KBM-7 (cell line): Measurements from ENCODE around the gene UIMC1.
"Not testable (repeated sequence)": the region's sequence is repeated elsewhere in the genome, so short reads cannot be mapped to it uniquely, and the experiment has no call there.

Experiments
- DNase-seq: peaks from one replicate; pipeline ENCODE4 v3.0.0-alpha.2; 2015
- in situ Hi-C: fragments of 300-500 bp; cut with MboI; formaldehyde crosslinking; loops from 2 replicates; pipeline ENCODE4 v1.14.3; 2020; ENCODE audit warnings: low sequenced_read_pairs, low pct_unique_long_range_greater_than_20kb, mixed read lengths

Gene UIMC1

GRCh38 chr5:177006265-177006972 is at the start of gene UIMC1:
Gene UIMC1 (minus strand): TSS chr5:177006779. CDS start chr5:176982615, 24,164 bp downstream.
- in situ Hi-C loops, result no loop called here
- DNase-seq, result peak; percentile 94

DNA sequence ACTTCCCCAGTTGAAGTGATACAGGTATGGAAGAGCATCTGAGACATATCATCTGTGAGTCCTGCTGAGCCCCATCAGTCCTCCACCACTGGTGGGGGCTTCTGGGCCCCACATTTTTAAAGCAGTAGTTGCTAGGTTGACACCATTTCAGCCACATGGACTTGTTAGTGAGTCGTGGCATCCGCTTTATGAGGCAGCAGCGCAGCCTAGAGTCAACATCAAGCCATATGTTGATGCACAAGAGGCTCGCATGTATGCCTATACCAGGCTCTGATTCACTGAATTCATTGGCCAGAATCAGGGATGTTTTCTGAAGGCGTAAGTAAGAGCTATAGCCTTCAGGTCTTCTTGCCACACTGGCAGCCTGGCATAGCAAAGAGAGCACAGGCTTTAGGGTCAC is 42.7 kb upstream of the UIMC1 start:
- in situ Hi-C loops, result no loop called here
- DNase-seq, result no peak

DNA sequence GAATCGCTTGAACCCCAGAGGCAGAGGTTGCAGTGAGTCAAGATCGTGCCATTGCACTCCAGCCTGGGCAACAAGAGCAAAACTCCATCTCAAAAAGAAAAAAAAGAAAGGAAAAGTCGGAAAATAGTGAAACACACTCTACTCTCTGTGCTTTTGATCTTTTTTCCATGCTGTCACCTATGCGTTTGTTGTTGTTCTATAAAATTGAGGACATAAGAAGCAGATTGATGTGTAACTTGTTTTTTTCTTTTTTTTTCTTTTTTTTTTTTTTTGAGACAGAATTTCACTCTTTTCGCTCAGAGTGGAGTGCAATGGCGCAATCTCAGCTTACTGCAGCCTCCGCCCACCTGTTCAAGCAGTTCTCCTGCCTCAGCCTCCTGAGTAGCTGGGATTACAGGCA is 42.0 kb upstream of the UIMC1 start:
- DNase-seq, in situ Hi-C loops: not testable (repeated sequence)

DNA sequence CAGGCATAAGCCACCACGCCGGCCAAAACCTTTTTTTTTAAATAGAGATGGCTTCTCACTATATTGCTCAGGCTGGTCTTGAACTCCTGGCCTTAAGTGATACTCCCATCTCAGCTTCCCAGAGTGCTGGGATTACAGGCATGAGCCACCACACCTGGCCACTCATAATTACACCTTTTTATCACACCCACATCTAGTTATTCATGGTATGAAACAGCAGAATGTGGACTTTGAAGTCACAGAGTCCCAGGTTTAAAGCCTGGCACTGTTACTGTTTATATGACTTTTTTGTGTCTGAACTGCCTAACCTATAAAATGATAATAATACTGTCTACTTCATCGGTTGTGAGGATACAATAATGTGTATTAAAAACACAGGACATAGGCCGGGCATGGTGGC is 39.1 kb upstream of the UIMC1 start:
- DNase-seq, result no peak
- in situ Hi-C loops, result no loop called here

DNA sequence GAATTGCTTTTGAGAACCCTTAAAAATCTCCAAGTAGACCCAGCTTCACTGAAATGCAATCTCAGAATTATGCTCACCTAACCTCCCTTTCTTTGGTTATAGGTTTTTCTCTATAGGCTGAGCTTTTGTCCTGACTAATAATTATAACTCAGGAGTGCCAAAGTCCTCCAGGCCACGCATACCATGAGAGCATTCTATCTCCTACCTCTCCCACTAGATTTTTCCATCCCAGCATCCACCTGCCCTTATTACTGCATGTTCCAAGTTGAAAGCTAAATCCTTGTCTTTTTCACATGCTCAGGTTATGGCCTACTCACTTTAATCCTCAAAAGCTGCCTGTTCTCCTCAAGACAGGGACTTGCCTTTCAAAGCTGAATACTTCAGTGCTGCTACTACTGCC is 38.1 kb upstream of the UIMC1 start:
- no peak for DNase-seq
- in situ Hi-C loops, result no loop called here

DNA sequence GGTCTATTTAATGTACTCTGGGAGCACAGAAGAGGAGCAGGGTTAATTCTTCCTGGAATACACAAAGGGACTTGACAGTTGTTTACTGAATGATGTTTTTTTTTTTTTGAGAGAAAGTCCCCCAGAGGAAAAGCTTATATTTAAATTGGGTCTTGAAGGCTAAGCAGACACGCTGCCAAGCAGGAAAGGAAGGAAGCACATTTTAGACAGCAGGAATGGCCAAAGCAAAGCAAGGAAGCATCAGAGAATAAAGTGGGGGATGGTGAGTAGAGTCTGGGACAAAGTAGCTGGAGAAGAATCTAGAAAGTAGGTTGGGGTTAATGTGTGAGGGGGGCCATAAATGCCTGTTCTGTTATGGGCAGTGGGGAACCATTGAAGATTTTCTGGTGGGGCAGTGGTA is 37.4 kb upstream of the UIMC1 start:
- in situ Hi-C loops, result no loop called here

GRCh38 chr5:177043114-177043513 is 36.5 kb upstream of the UIMC1 start:
- in situ Hi-C loops, result no loop called here

More for the DNA sequence above, 37.4 kb upstream of the UIMC1 start:
- no peak for DNase-seq

GRCh38 chr5:177041936-177042335 is 35.4 kb upstream of the UIMC1 start:
- DNase-seq, result no peak
- in situ Hi-C loops, result no loop called here

More at GRCh38 chr5:177043114-177043513, 36.5 kb upstream of the UIMC1 start:
- no peak for DNase-seq

DNA sequence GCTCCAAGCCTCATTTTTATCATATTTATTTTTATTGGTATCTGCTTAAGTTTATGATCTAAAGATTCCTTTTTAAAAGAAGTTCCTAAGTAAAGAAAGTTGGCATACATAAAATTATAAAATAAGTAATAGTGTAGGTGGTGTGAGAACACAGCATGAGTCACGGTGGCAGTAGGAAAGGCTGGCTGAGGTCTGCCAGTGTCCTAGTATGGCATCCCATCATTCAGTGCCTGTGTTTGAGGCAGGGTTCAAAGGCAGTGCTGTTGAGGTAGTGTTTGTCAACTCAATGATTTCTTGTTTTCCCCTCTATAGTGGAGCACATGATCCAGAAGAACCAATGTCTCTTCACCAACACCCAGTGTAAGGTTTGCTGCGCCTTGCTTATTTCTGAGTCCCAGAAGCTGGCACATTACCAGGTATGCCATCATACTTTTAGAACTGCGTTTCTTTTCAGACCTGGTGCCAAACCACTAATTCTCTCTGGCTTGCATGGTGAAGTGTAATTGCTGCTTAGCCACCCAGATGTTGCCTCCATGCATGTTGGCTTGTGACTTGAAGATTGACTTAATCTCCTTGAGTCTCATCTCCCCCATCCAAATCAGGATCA is 34.3 kb upstream of the UIMC1 start:
- in situ Hi-C loops, result no loop called here
- DNase-seq, result no peak

DNA sequence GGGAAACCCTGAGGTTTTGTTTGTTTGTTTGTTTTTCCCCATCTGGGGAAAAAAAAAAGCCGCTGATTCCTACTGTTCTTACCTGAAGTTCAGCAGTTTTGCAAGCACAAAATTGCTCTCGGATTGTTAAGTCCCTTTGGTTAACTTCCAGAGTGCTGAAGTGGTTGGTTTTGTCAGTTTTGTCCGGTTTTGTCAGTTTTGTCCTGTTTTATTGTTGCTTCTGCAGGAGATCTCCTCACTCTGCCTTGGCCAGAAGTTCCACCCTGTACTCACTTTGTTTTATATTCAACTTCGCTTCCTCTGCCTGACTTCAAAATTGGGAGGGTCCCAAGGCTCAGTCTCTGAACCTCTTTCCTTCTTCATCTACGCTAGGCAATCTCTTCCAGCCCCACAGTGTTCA is 30.3 kb upstream of the UIMC1 start:
- in situ Hi-C loops, result no loop called here

GRCh38 chr5:177036443-177036842 is 29.9 kb upstream of the UIMC1 start:
- in situ Hi-C loops, result no loop called here
- DNase-seq, result no peak

More for the DNA sequence above, 30.3 kb upstream of the UIMC1 start:
- no peak for DNase-seq

- no peak for DNase-seq
- in situ Hi-C loops, result no loop called here
Measured at GRCh38 chr5:177035976-177036375, 29.4 kb upstream of the UIMC1 start.

GRCh38 chr5:177029498-177029897 is 22.9 kb upstream of the UIMC1 start:
- in situ Hi-C loops, result no loop called here
- DNase-seq, result no peak

DNA sequence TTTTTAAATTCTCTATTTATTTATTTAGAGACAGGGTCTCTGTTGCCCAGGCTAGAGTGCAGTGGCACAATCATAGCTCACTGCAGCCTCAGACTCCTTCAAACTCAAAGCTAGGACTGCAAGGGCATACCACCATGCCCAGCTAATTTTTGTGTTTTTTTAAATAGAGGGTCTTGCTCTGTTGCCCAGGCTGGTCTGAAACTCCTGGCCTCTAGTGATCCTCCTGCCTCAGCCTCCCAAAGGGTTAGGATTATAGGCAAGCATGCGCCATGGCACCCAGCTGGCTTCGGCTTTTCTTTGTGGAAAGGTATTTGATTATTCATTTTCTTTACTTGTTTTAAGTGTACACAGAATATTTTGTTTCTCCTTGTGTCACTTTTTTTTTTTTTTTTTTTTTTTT is 21.1 kb upstream of the UIMC1 start:
- in situ Hi-C loops, result no loop called here
- no peak for DNase-seq

DNA sequence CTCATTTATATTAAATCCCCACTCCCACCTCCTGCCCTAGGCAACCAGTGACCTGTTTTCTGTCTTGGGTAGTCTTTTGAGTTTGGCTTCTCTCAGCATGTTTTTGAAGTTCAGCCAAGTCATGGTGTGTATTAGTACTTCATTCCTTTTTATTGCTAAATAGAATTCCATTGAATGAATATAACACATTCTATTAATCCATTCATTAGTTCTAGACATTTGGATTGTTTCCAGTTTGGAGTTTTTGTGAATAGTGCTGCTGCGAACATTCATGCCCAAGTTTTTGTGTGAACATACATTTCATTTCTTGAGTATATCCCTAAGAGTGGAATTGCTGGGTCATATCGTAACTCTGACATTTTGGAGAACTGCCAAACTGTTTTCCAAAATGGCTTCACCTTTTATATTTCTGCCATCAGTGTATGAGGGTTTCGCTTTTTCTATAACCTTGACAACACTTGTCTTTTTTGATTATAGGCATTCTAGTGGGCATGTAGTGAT is 18.6 kb upstream of the UIMC1 start:
- DNase-seq, result no peak
- in situ Hi-C loops, result no loop called here

- DNase-seq, result no peak
- in situ Hi-C loops, result no loop called here
Measured at GRCh38 chr5:177024559-177024958, 18.0 kb upstream of the UIMC1 start.

DNA sequence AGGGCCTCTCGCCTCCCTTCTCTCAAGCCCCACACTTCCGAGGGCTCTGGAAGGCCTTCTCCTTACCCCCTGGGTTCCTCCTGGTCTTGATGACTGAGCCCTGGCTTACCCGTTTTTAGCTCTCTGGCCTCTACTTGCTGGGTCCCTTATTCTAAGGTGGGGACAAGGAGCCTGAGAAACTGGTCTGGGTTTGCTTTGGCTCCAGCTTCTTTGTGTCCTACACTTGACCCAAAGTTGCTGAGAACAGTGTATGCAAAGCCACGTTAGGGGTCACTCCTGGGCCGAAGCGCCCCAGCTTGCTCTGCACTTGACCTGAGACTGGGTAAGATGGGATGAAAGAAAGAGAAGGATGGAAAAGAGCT is 16.7 kb upstream of the UIMC1 start:
- no peak for DNase-seq
- in situ Hi-C loops, result no loop called here

DNA sequence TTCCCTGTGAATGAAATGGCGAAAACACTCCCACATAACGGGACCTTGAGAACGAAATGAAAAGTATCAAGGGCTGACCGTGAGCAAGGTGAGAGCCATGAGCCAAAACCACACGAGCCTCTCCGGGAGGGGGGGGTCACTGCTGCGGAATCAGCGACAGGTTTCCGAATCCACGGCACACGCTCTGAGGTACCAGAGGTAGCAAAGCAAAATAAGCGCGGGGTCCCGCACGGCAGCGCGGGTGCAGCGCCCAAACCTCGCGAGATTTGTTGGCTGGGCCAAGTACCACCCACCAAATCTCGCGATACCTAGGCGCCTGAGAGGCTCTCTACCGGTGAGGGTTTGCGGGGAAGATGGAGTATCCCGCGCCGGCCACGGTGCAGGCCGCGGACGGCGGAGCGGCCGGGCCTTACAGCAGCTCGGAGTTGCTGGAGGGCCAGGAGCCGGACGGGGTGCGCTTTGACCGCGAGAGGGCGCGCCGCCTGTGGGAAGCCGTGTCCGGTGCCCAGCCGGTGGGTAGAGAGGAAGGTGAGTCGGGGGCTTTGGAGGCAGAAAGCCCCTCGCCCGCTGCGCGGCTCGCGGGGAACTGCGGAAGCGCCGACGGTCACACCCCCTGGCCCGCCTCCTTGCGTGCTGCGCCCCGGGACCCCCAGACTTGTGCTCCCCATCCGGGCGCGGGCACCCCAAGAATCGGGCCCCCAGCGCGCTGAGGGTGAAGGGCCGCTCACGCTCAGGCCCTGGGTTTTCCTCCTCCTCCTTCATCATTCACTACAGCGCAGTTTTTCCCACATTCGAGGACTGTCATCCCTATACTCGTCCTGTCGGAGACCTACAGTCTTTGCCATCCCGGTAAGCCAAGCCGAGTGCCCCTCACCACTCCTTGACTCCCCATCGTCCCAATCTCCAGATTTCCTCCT is 16.1 kb upstream of the UIMC1 start, which contains the start of gene ZNF346:
ZNF346 (plus strand) TSS at position 311 of the 917 bp plus-strand sequence; CDS start at position 354, 43 bp downstream.
- peak; percentile 90 for DNase-seq
- in situ Hi-C loops, result no loop called here

GRCh38 chr5:177020033-177020432 is 13.5 kb upstream of the UIMC1 start:
- DNase-seq, result no peak
- in situ Hi-C loops, result no loop called here

DNA sequence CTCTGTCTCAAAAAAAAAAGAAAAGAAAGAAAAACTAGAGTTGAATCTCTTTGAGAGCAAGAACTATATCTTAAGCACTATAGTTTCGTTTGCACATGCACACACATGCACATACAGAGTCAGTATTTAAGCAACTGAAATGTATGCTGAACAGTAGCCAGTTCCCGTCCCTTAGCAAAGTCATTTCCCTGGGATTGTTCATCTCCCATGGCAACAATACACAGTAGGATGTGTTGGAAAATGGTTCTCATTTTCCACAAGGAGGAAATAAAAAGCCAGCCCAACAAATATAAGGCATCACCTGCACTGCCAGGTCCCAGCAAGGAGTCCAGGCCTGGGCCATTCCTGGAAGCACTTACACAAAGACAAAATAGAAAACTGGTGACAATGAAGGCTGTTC is 11.8 kb upstream of the UIMC1 start:
- in situ Hi-C loops, result no loop called here
- no peak for DNase-seq
